ENCODE data around the gene RPS6KB1.
A peak's percentile ranks its signal among the peaks of the same experiment; 100 is the strongest.
"Not testable (repeated sequence)": the region's sequence is repeated elsewhere in the genome, so short reads cannot be mapped to it uniquely, and the experiment has no call there.

Gene RPS6KB1

DNA sequence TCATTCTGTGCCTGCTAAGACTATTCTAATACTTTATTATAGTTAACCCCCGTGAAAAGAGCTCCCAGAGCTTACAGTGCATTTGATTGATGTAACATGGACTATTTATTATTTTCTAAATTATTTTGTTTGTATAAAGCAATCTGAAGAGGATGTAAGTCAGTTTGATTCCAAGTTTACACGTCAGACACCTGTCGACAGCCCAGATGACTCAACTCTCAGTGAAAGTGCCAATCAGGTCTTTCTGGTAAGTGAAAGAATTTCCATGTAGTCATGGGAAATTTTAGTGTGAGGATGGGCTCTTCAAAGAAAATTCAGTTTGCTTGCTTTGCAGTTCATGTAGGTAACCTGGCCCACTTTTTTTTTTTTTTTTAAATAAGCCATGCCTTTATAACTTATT is 47.8 kb downstream of the RPS6KB1 start:
- H3K4me3 ChIP-seq (ENCODE audit: low read length): not testable (repeated sequence)
- peak; percentile 83 for DNase-seq (ENCODE audit: low read depth)

DNA sequence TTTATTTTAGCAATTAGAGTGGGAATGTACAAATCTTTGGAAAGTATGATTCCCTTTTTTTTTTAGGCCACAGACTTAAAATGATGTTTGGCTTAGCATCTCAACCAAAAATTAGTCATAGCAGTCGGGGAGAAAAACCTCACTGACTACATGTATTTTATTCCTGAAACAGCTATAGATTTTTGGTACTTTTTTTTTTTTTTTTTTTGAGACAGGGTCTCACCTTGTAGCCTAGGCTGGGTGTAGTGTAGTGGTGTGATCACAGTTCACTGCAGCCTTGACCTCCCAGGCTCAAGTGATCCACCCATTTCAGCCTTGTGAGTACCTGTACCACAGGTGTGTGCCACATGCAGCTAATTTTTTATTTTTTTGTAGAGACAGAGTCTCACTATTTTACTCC is 48.2 kb downstream of the RPS6KB1 start:
- H3K4me3 ChIP-seq (ENCODE audit: low read length): no peak overlapping the region
- no peak for DNase-seq (ENCODE audit: low read depth)
- TF ChIP-seq CTCF (IDR thresholded peaks at IDR 0.05; ENCODE audit: insufficient read depth, low read depth, low read length, missing control alignments): no peak

DNA sequence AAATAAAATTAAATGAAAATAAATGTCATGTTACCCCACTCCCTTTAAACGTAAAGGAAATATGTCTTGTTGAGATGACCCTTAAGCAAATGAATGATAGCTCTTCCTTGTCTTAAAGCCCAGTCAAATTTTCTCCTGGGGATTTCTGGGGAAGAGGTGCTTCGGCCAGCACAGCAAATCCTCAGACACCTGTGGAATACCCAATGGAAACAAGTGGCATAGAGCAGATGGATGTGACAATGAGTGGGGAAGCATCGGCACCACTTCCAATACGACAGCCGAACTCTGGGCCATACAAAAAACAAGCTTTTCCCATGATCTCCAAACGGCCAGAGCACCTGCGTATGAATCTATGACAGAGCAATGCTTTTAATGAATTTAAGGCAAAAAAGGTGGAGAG is 53.5 kb downstream of the RPS6KB1 start:
- H3K4me3 ChIP-seq (ENCODE audit: low read length); DNase-seq (ENCODE audit: low read depth): not testable (repeated sequence)

DNA sequence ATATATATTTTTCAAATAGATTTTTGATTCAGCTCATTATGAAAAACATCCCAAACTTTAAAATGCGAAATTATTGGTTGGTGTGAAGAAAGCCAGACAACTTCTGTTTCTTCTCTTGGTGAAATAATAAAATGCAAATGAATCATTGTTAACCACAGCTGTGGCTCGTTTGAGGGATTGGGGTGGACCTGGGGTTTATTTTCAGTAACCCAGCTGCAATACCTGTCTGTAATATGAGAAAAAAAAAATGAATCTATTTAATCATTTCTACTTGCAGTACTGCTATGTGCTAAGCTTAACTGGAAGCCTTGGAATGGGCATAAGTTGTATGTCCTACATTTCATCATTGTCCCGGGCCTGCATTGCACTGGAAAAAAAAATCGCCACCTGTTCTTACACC is 54.4 kb downstream of the RPS6KB1 start:
- not testable (repeated sequence) for H3K4me3 ChIP-seq (ENCODE audit: low read length); DNase-seq (ENCODE audit: low read depth)

DNA sequence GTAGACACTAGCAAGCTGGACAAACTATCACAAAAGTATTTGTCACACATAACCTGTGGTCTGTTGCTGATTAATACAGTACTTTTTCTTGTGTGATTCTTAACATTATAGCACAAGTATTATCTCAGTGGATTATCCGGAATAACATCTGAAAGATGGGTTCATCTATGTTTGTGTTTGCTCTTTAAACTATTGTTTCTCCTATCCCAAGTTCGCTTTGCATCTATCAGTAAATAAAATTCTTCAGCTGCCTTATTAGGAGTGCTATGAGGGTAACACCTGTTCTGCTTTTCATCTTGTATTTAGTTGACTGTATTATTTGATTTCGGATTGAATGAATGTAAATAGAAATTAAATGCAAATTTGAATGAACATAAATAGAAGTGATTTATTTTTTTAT is 57.1 kb downstream of the RPS6KB1 start:
- DNase-seq (ENCODE audit: low read depth): no peak
- no peak overlapping the region for H3K4me3 ChIP-seq (ENCODE audit: low read length)
- no peak for TF ChIP-seq CTCF (IDR thresholded peaks at IDR 0.05; ENCODE audit: insufficient read depth, low read depth, low read length, missing control alignments)

GRCh38 chr17:59954856-59955255 is 61.9 kb downstream of the RPS6KB1 start:
- no peak for TF ChIP-seq CTCF (IDR thresholded peaks at IDR 0.05; ENCODE audit: insufficient read depth, low read depth, low read length, missing control alignments)
- no peak for DNase-seq (ENCODE audit: low read depth)
- no peak overlapping the region for H3K4me3 ChIP-seq (ENCODE audit: low read length)

- not testable (repeated sequence) for H3K4me3 ChIP-seq (ENCODE audit: low read length); DNase-seq (ENCODE audit: low read depth)
Measured at GRCh38 chr17:59959574-59959973, 66.7 kb downstream of the RPS6KB1 start.

DNA sequence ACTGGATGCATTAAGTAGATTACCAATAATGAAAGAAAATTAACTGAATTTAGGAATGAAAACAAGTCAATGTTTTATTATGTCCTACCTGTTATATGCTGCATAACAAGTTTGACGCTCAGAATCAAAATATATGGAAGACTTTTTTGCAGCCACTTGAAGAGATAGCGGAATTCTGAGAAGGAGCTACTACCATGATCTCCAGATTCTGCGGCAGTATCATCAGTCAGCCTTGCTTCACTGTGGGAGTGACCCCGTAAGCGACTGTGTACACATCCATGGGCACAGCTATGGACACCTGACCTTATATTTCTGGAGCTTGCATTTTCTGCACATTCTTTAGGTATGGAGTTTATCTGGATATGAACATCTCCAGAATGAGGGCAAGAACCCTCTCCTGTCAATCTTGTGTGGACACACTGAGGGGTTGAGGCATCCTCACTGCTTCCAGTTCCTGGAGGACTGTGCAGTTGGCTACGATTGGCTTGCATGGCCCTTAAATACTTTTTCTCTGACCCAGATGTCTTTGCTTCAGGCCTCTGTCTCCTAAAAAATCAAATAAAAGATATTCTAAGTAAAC is 69.9 kb downstream of the RPS6KB1 start:
- no peak overlapping the region for H3K4me3 ChIP-seq (ENCODE audit: low read length)
- DNase-seq (ENCODE audit: low read depth): no peak
- no peak for TF ChIP-seq CTCF (IDR thresholded peaks at IDR 0.05; ENCODE audit: insufficient read depth, low read depth, low read length, missing control alignments)

GRCh38 chr17:59963738-59964481 is 71.0 kb downstream of the RPS6KB1 start:
- peak overlapping the region; percentile 86 for H3K4me3 ChIP-seq (ENCODE audit: low read length)
- TF ChIP-seq CTCF (IDR thresholded peaks at IDR 0.05; ENCODE audit: insufficient read depth, low read depth, low read length, missing control alignments): no peak
- DNase-seq (ENCODE audit: low read depth): peak; percentile 62

All from epithelial cell of esophagus (primary cell).